Ishikawa (cell line): ENCODE measurements around the gene DLK2.

Experiments used
- CREB1 ChIP-seq: IDR thresholded peaks from 2 replicates; pipeline ENCODE4 v1.6.1; 2012; ENCODE audit warnings: low read depth
- EP300 ChIP-seq: IDR thresholded peaks from 2 replicates; pipeline ENCODE4 v1.6.1; 2012; ENCODE audit warnings: borderline replicate concordance
- NFIC ChIP-seq: IDR thresholded peaks from 2 replicates; pipeline ENCODE4 v1.6.1; 2012
- RAD21 ChIP-seq: IDR thresholded peaks from 2 replicates; pipeline ENCODE4 v1.6.1; 2012; ENCODE audit warnings: low read depth
- REST ChIP-seq: IDR thresholded peaks from 2 replicates; pipeline ENCODE4 v1.6.1; 2012; ENCODE audit warnings: low read depth, mild to moderate bottlenecking

GRCh38 chr6:43472515-43472914 is 17.2 kb upstream of the DLK2 start:
- TF ChIP-seq REST: no peak
- TF ChIP-seq CREB1: no peak
- no peak for TF ChIP-seq NFIC
- no peak for TF ChIP-seq RAD21
- no peak for TF ChIP-seq EP300
